H1 (cell line): ENCODE measurements around the gene CNBP. TPM values are rescaled to one million over a fixed set of nuclear protein-coding genes. Genes with fewer than 3 reads are reported as not detected.

Source experiments
- HDAC6 ChIP-seq: IDR thresholded peaks from one replicate; pipeline ENCODE4 v1.7.1; 2012; ENCODE audit warnings: low read depth, mild to moderate bottlenecking, inconsistent platforms, low read length, moderate library complexity
- KDM1A ChIP-seq: fragments of 200-600, 300-600 bp; sonication (generic); IDR thresholded peaks from 2 replicates; pipeline ENCODE4 v1.7.1; 2016; ENCODE audit warnings: mild to moderate bottlenecking, low read length, borderline replicate concordance
- POLR2A ChIP-seq, 2 experiments: IDR thresholded peaks; 1 replicate in 1 of 2; 2 replicates in 1 of 2; pipeline ENCODE4 v1.6.1; 2011; ENCODE audit warnings: low read depth in 2 of 2, low read length in 2 of 2, mild to moderate bottlenecking in 2 of 2; ENCODE audit errors: control extremely low read depth in 1 of 2
- RNF2 ChIP-seq: fragments of 200-900, 300-1000 bp; sonication (generic); IDR thresholded peaks from 2 replicates; pipeline ENCODE4 v1.7.1; 2016; ENCODE audit warnings: borderline replicate concordance, low read depth, mild to moderate bottlenecking, antibody characterized with exemption, low read length; ENCODE audit not compliant: poor library complexity, severe bottlenecking; ENCODE audit errors: missing control alignments
- SIX5 ChIP-seq: IDR thresholded peaks from 2 replicates; pipeline ENCODE4 v1.6.1; 2011; ENCODE audit warnings: mild to moderate bottlenecking, low read depth, low read length
- TAF1 ChIP-seq: IDR thresholded peaks from 2 replicates; pipeline ENCODE4 v1.6.1; 2011; ENCODE audit warnings: mild to moderate bottlenecking, low read depth, low read length
- polyA plus RNA-seq, 7 experiments: library from polyadenylated mRNA; depleted of rRNA in 3 of 7; stranded (reverse) in 5 of 7; unstranded in 2 of 7; fragments of >200 nt in 5 of 7; fragments of 200-250 nt in 2 of 7; gene quantifications; 1 replicate in 5 of 7; 2 replicates in 1 of 7; 4 replicates in 1 of 7; pipeline versions ENCODE4 v1.2.1 to v1.2.3, GENCODE V29; 2011 to 2013; ENCODE audit warnings: missing spikeins in 2 of 7, mixed read lengths in 2 of 7
- total RNA-seq: library from RNA; stranded (reverse); fragmentation: NEBNext Ultra II Directional; extraction: Animal tissue kit (Norgen Biotek cat#: 25700); gene quantifications from 2 replicates; pipeline ENCODE4 v1.2.1, GENCODE V29; 2021

The CNBP gene
- total and polyA plus RNA-seq, 2 of the 8 experiments (the other 6 are each of a cell fraction or from before 2014, with no cell fraction given) = 315 to 371 TPM

DNA sequence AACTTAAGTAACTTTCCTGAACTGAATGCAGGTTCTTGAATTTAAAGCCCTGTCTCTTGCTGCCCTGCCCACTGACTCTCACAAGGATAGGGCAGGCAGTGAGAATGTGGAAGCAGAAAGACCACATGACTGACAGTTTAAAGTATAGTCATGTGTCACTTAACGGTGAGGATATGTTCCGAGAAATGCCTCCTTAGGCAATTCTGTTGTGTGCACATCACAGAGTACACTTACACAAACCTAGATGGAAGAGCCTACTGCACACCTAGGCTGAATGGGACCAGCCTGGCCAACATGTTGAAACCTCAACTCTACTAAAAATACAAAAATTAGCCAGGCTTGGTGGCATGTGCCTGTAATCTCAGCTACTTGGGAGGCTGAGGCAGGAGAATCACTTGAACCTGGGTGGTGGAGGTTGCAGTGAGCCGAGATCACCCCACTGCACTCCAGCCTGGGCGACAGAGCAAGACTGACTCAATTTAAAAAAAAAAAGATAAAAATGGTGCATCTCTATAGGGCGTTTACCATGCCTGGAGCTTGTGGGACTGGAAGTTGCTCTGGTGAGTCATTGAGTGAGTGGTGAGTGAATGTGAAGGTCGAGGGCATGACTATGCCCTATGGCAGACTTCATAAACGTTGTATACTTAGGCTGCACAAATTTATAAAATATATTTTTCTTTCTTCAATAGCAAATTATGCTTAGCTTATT is 46.8 kb upstream of the CNBP start (continued):
- TF ChIP-seq RNF2 (no peak), SIX5 (no peak), TAF1 (no peak), KDM1A (no peak), HDAC6 (no peak), POLR2A (IDR thresholded peaks at IDR 0.05; ENCODE audit: control extremely low read depth in 1 of 2, low read depth in 2 of 2, low read length in 2 of 2) (no peak)
